Cardiac septum (tissue), 1 donor: ENCODE data around the gene SYT8. TPM values are rescaled to one million over a fixed set of nuclear protein-coding genes. Genes with fewer than 3 reads are reported as not detected.

Experiments used
- DNase-seq: peaks from one replicate; pipeline ENCODE4 v3.0.0-alpha.2; 2020; ENCODE audit warnings: low spot score
- intact Hi-C: fragments of 100-400 bp; cut with DNase I; formaldehyde crosslinking; loops from one replicate; pipeline ENCODE4 v1.14.0; 2022
- total RNA-seq: library from RNA; stranded (reverse); fragmentation: NEBNext Ultra II Directional; extraction: Animal tissue kit (Norgen Biotek cat#: 25700); gene quantifications from one replicate; pipeline ENCODE4 v1.2.1, GENCODE V29; 2021
- donor health status: DM: no; HTN: no; CAD: no.

Gene SYT8
- total RNA-seq, 1 donor from 2014 or later, result not detected

- intact Hi-C loops, result no loop called here
- DNase-seq, result no peak
These were observed 19.6 kb downstream of the SYT8 start for GRCh38 chr11:1854132-1854948.

GRCh38 chr11:1854949-1855885 is 20.4 kb downstream of the SYT8 start:
- no peak for DNase-seq
- intact Hi-C loops, result no loop called here

- no peak for DNase-seq
- intact Hi-C loops, result no loop called here
These were observed 21.1 kb downstream of the SYT8 start for GRCh38 chr11:1855886-1856265.

GRCh38 chr11:1856306-1857005 is 21.7 kb downstream of the SYT8 start:
- DNase-seq, result no peak
- intact Hi-C loops, result no loop called here

GRCh38 chr11:1857064-1857463 is 22.3 kb downstream of the SYT8 start:
- intact Hi-C loops, result no loop called here
- DNase-seq, result no peak

GRCh38 chr11:1858154-1858553 is 23.4 kb downstream of the SYT8 start:
- intact Hi-C loops, result no loop called here
- no peak for DNase-seq

GRCh38 chr11:1858576-1858975 is 23.8 kb downstream of the SYT8 start:
- DNase-seq, result no peak

GRCh38 chr11:1859004-1859403 is 24.2 kb downstream of the SYT8 start:
- DNase-seq, result no peak
- intact Hi-C loops, result no loop called here

More at GRCh38 chr11:1858576-1858975, 23.8 kb downstream of the SYT8 start:
- intact Hi-C loops, result no loop called here

GRCh38 chr11:1860108-1860507 is 25.3 kb downstream of the SYT8 start:
- intact Hi-C loops, result no loop called here
- DNase-seq, result no peak

GRCh38 chr11:1861435-1862411 is 26.9 kb downstream of the SYT8 start:
- DNase-seq, result no peak
- intact Hi-C loops, result no loop called here

GRCh38 chr11:1862588-1863351 is 28.0 kb downstream of the SYT8 start:
- intact Hi-C loops, result no loop called here
- no peak for DNase-seq

GRCh38 chr11:1863352-1864216 is 28.8 kb downstream of the SYT8 start:
- no peak for DNase-seq
- intact Hi-C loops, result no loop called here

GRCh38 chr11:1864231-1864630 is 29.4 kb downstream of the SYT8 start:
- intact Hi-C loops, result no loop called here
- DNase-seq, result no peak

- intact Hi-C loops, result no loop called here
- DNase-seq, result no peak
These were observed 30.3 kb downstream of the SYT8 start for GRCh38 chr11:1864831-1865665.

- DNase-seq, result no peak
These were observed 31.4 kb downstream of the SYT8 start for GRCh38 chr11:1866226-1866625.

GRCh38 chr11:1866776-1867175 is 32.0 kb downstream of the SYT8 start:
- intact Hi-C loops, result no loop called here
- no peak for DNase-seq

More at GRCh38 chr11:1866226-1866625, 31.4 kb downstream of the SYT8 start:
- intact Hi-C loops, result no loop called here
